GM19035 (cell line): Measurements from ENCODE around the gene LILRB3.

Experiments used
- ATAC-seq: cut with Tn5 transposase; IDR thresholded peaks from one replicate; pipeline ENCODE4 v1.9.1; 2021; ENCODE audit not compliant: unreplicated experiment

Gene LILRB3

GRCh38 chr19:54169149-54169740 lies 53.6 kb downstream of the LILRB3 start:
- ATAC-seq: no peak

- no peak for ATAC-seq
These were observed 54.5 kb downstream of the LILRB3 start for GRCh38 chr19:54168174-54168917.
